HG03097 (cell line): ENCODE results near the gene UCN.

Source experiments
- ATAC-seq: cut with Tn5 transposase; IDR thresholded peaks from one replicate; pipeline ENCODE4 v1.9.1; 2021; ENCODE audit not compliant: unreplicated experiment, low FRiP score

The UCN gene

GRCh38 chr2:27263287-27264252 lies 44.7 kb downstream of the UCN start:
- ATAC-seq = no peak

DNA sequence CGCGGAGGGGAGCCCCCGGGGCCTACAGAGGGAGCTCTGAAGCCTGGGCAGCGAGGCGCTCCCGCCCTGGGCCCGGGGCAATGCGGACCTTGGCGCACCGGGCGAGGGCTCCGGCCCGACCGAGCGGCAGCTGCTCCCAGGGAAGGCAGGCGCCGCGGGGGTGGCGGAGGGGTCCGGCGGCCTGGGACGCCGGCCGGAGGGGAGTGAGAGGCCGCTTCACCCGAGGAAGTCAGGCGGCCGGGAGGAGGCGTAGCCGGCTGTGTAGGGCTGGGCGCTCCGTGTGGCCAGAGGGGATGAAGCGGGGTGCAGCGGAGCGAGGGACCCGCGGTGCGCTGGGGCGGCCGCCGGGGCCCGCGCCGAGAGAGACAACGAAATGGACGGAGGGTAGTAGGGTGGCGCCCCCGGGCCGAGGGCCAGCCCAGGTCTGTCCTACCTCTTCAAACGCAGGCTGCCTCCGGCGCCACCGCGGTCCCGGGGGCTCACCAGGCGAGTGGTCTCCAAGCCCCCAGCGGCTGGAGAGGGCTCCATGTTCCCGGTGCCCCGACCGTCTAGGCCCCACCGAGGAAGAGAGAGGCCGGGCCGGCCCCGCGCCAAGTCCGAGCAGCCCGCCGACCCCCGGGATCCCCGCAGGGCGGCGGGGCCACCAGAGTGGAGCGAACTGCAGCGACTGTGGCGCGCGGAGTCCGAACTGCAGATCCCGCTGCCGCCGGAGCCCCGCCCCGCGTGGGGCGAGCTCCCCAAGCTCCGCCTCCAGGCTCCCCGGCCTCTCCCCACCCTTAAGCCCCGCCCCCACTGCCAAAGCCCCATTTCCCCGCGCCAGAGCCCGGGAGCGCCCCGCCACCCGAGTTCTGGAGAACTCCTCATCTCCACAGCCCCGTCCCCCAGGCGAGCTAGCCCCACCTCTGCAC lies 45.6 kb downstream of the UCN start, which contains the start of gene SLC30A3:
Gene SLC30A3, minus strand, starts transcription at position 669 of the 908 bp plus-strand sequence. Its CDS starts 141 bp downstream, at position 528.
- no peak for ATAC-seq

- no peak for ATAC-seq
These were observed 46.3 kb downstream of the UCN start for GRCh38 chr2:27261926-27262298.

- ATAC-seq = no peak
These were observed 46.9 kb downstream of the UCN start for GRCh38 chr2:27261241-27261925.

- no peak for ATAC-seq
These were observed 50.2 kb downstream of the UCN start for GRCh38 chr2:27258051-27258450.
